ENCODE results near the gene PAXX. TPM values are rescaled to one million over a fixed set of nuclear protein-coding genes. Genes with fewer than 3 reads are reported as not detected.

Gene PAXX
- total and polyA plus RNA-seq, 2 donors (not counting 1 experiment from before 2014, with no cell fraction given) = 6.1 to 13.7 TPM

- Histone ChIP-seq H2AFZ (ENCODE audit: low read length) (no peak overlapping the region), H3K27me3 (ENCODE audit: control insufficient read depth, insufficient read depth, low read length) (no peaks in the 10 kb centered on the region), H3K4me1 (ENCODE audit: control insufficient read depth, extremely low read depth, insufficient read depth, low read length) (peaks cover 8% of the 10 kb centered on the region), H3K36me3 (ENCODE audit: control insufficient read depth, insufficient read depth, low read length) (peaks cover 5% of the 10 kb centered on the region), H4K20me1 (ENCODE audit: control insufficient read depth, extremely low read depth, insufficient read depth, low read length) (no peaks in the 10 kb centered on the region), H3K27ac (ENCODE audit: insufficient read depth, low read length) (no peak overlapping the region), H3K79me2 (ENCODE audit: control insufficient read depth, insufficient read depth, low read length) (no peaks in the 10 kb centered on the region), H3K4me2 (ENCODE audit: extremely low read depth, insufficient read depth, low read length) (no peak overlapping the region), H3K4me3 (replicated peaks in 1 of 4; ENCODE audit: control extremely low read depth in 1 of 4, insufficient read depth in 1 of 4, low read depth in 3 of 4, low read length in 4 of 4) (no peak overlapping the region), H3K9me3 (ENCODE audit: control insufficient read depth, insufficient read depth, low read depth, low read length) (no peaks in the 10 kb centered on the region), H3K9ac (ENCODE audit: insufficient read depth, low read length) (no peak overlapping the region)
- DNase-seq (ENCODE audit: low read depth in 2 of 2) = no peak
- TF ChIP-seq EZH2 (IDR thresholded peaks at IDR 0.05; ENCODE audit: low read length, missing control alignments) = no peak
Observed at GRCh38 chr9:137009938-137010732, 17.9 kb downstream of the PAXX start.

- Histone ChIP-seq H3K4me3 (replicated peaks in 1 of 4; ENCODE audit: control extremely low read depth in 1 of 4, insufficient read depth in 1 of 4, low read depth in 3 of 4, low read length in 4 of 4) (no peak overlapping the region), H3K36me3 (ENCODE audit: control insufficient read depth, insufficient read depth, low read length) (peaks cover 9% of the 10 kb centered on the region), H3K4me2 (ENCODE audit: extremely low read depth, insufficient read depth, low read length) (no peak overlapping the region), H3K27ac (ENCODE audit: insufficient read depth, low read length) (no peak overlapping the region), H3K9me3 (ENCODE audit: control insufficient read depth, insufficient read depth, low read depth, low read length) (no peaks in the 10 kb centered on the region), H2AFZ (ENCODE audit: low read length) (no peak overlapping the region), H4K20me1 (ENCODE audit: control insufficient read depth, extremely low read depth, insufficient read depth, low read length) (no peaks in the 10 kb centered on the region), H3K4me1 (ENCODE audit: control insufficient read depth, extremely low read depth, insufficient read depth, low read length) (peaks cover 8% of the 10 kb centered on the region), H3K9ac (ENCODE audit: insufficient read depth, low read length) (no peak overlapping the region), H3K79me2 (ENCODE audit: control insufficient read depth, insufficient read depth, low read length) (no peaks in the 10 kb centered on the region), H3K27me3 (ENCODE audit: control insufficient read depth, insufficient read depth, low read length) (no peaks in the 10 kb centered on the region)
- no peak for DNase-seq (ENCODE audit: low read depth in 2 of 2)
- TF ChIP-seq EZH2 (IDR thresholded peaks at IDR 0.05; ENCODE audit: low read length, missing control alignments) (no peak), CTCF (conservative IDR thresholded peaks at IDR 0.05 in 1 of 2, IDR thresholded peaks at IDR 0.05 in 1 of 2; ENCODE audit: low read depth in 1 of 2, low read length in 2 of 2) (no peak)
Observed at GRCh38 chr9:137011156-137011555, 18.9 kb downstream of the PAXX start.

- H3K9me3 ChIP-seq (ENCODE audit: control insufficient read depth, insufficient read depth, low read depth, low read length) = no peaks in the 10 kb centered on the region
- no peak overlapping the region for H3K4me2 ChIP-seq (ENCODE audit: extremely low read depth, insufficient read depth, low read length)
- H2AFZ ChIP-seq (ENCODE audit: low read length) = no peak overlapping the region
- TF ChIP-seq EZH2 (IDR thresholded peaks at IDR 0.05; ENCODE audit: low read length, missing control alignments) = no peak
- H3K36me3 ChIP-seq (ENCODE audit: control insufficient read depth, insufficient read depth, low read length) = peaks cover 12% of the 10 kb centered on the region
- no peaks in the 10 kb centered on the region for H4K20me1 ChIP-seq (ENCODE audit: control insufficient read depth, extremely low read depth, insufficient read depth, low read length)
- no peaks in the 10 kb centered on the region for H3K79me2 ChIP-seq (ENCODE audit: control insufficient read depth, insufficient read depth, low read length)
- H3K9ac ChIP-seq (ENCODE audit: insufficient read depth, low read length) = no peak overlapping the region
- no peak overlapping the region for H3K4me3 ChIP-seq (replicated peaks in 1 of 4; ENCODE audit: control extremely low read depth in 1 of 4, insufficient read depth in 1 of 4, low read depth in 3 of 4, low read length in 4 of 4)
- DNase-seq (ENCODE audit: low read depth in 2 of 2) = no peak
- peaks cover 3% of the 10 kb centered on the region for H3K4me1 ChIP-seq (ENCODE audit: control insufficient read depth, extremely low read depth, insufficient read depth, low read length)
- no peak overlapping the region for H3K27ac ChIP-seq (ENCODE audit: insufficient read depth, low read length)
- no peaks in the 10 kb centered on the region for H3K27me3 ChIP-seq (ENCODE audit: control insufficient read depth, insufficient read depth, low read length)
Observed at GRCh38 chr9:137011907-137012675, 19.9 kb downstream of the PAXX start.
